GM23338 (cell line): ENCODE results near the gene ATP8A1.

ENCODE experiments used
- EZH2 ChIP-seq: fragments of 200-600 bp; sonication (generic); IDR thresholded peaks from one replicate; pipeline ENCODE4 v1.8.0; 2017; ENCODE audit warnings: antibody characterized with exemption, mild to moderate bottlenecking, low read depth; ENCODE audit not compliant: unreplicated experiment
- EZH2phosphoT487 ChIP-seq: fragments of 200-600 bp; sonication (generic); IDR thresholded peaks from one replicate; pipeline ENCODE4 v1.8.1; 2018; ENCODE audit warnings: antibody characterized with exemption; ENCODE audit not compliant: unreplicated experiment
- POLR2AphosphoS5 ChIP-seq: IDR thresholded peaks from 2 replicates; pipeline ENCODE4 v1.6.1; 2016; ENCODE audit warnings: antibody characterized with exemption, low read depth
- TF ChIP-seq, protein P1 (sequence below), 2 experiments: fragments of 200-600 bp in 1 of 2; sonication (generic) in 1 of 2; conservative IDR thresholded peaks; 2 replicates each; pipeline versions ENCODE4 v1.5.1 to v1.6.1; 2016 to 2017; ENCODE audit warnings: antibody characterized with exemption in 2 of 2, low read depth in 2 of 2, mild to moderate bottlenecking in 2 of 2, moderate library complexity in 1 of 2
- TF ChIP-seq, protein P2 (sequence below): IDR thresholded peaks from one replicate; pipeline ENCODE4 v1.6.1; 2018; ENCODE audit warnings: antibody characterized with exemption; ENCODE audit not compliant: unreplicated experiment

DNA sequence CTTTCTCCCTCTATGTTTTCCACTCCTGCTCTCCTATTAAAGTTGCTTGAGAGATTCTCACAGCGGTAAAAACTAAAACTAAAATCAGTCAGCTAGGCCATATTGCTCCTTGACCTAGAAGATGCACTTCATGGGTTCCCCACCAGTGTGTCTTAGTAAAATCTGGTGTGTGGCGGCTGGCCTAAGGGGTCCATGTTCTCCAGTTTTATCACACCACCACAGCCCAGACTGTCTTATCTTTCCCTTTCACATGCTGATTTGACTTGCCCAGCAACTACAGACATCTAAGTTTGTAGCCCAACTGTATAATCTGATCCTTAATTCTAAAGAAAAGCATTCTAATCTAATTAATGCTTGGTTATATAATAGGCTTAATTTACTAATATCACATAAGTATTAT is 68.0 kb downstream of the ATP8A1 start:
- TF ChIP-seq, protein P1, sequence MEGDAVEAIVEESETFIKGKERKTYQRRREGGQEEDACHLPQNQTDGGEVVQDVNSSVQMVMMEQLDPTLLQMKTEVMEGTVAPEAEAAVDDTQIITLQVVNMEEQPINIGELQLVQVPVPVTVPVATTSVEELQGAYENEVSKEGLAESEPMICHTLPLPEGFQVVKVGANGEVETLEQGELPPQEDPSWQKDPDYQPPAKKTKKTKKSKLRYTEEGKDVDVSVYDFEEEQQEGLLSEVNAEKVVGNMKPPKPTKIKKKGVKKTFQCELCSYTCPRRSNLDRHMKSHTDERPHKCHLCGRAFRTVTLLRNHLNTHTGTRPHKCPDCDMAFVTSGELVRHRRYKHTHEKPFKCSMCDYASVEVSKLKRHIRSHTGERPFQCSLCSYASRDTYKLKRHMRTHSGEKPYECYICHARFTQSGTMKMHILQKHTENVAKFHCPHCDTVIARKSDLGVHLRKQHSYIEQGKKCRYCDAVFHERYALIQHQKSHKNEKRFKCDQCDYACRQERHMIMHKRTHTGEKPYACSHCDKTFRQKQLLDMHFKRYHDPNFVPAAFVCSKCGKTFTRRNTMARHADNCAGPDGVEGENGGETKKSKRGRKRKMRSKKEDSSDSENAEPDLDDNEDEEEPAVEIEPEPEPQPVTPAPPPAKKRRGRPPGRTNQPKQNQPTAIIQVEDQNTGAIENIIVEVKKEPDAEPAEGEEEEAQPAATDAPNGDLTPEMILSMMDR (conservative IDR thresholded peaks at IDR 0.05; ENCODE audit: low read depth in 2 of 2), result no peak
- no peak for TF ChIP-seq POLR2AphosphoS5
- no peak for TF ChIP-seq EZH2
- TF ChIP-seq EZH2phosphoT487, result no peak
- TF ChIP-seq, protein P2, sequence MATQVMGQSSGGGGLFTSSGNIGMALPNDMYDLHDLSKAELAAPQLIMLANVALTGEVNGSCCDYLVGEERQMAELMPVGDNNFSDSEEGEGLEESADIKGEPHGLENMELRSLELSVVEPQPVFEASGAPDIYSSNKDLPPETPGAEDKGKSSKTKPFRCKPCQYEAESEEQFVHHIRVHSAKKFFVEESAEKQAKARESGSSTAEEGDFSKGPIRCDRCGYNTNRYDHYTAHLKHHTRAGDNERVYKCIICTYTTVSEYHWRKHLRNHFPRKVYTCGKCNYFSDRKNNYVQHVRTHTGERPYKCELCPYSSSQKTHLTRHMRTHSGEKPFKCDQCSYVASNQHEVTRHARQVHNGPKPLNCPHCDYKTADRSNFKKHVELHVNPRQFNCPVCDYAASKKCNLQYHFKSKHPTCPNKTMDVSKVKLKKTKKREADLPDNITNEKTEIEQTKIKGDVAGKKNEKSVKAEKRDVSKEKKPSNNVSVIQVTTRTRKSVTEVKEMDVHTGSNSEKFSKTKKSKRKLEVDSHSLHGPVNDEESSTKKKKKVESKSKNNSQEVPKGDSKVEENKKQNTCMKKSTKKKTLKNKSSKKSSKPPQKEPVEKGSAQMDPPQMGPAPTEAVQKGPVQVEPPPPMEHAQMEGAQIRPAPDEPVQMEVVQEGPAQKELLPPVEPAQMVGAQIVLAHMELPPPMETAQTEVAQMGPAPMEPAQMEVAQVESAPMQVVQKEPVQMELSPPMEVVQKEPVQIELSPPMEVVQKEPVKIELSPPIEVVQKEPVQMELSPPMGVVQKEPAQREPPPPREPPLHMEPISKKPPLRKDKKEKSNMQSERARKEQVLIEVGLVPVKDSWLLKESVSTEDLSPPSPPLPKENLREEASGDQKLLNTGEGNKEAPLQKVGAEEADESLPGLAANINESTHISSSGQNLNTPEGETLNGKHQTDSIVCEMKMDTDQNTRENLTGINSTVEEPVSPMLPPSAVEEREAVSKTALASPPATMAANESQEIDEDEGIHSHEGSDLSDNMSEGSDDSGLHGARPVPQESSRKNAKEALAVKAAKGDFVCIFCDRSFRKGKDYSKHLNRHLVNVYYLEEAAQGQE, result no peak
